Measurements from ENCODE around the gene THOC5. TPM values are rescaled to one million over a fixed set of nuclear protein-coding genes. Genes with fewer than 3 reads are reported as not detected.
A peak's percentile ranks its signal among the peaks of the same experiment; 100 is the strongest.
"Not testable (repeated sequence)": the region's sequence is repeated elsewhere in the genome, so short reads cannot be mapped to it uniquely, and the experiment has no call there.

Gene THOC5
- total and polyA plus RNA-seq, 12 donors: 32.0 to 77.9 (median 39.0) TPM

GRCh38 chr22:29570912-29571549, 17.5 kb upstream of the THOC5 start:
- H3K27ac ChIP-seq: no peak overlapping the region
- no peak for DNase-seq
- 95 to 100% methylated on average over 2 of the region's 2 CpGs for WGBS, 2 donors
- H3K27me3 ChIP-seq: no peaks in the 10 kb centered on the region
- H3K36me3 ChIP-seq: peaks cover 0 to 39% (median 0%) of the 10 kb centered on the region in 9 donors
- TF ChIP-seq, protein P1, sequence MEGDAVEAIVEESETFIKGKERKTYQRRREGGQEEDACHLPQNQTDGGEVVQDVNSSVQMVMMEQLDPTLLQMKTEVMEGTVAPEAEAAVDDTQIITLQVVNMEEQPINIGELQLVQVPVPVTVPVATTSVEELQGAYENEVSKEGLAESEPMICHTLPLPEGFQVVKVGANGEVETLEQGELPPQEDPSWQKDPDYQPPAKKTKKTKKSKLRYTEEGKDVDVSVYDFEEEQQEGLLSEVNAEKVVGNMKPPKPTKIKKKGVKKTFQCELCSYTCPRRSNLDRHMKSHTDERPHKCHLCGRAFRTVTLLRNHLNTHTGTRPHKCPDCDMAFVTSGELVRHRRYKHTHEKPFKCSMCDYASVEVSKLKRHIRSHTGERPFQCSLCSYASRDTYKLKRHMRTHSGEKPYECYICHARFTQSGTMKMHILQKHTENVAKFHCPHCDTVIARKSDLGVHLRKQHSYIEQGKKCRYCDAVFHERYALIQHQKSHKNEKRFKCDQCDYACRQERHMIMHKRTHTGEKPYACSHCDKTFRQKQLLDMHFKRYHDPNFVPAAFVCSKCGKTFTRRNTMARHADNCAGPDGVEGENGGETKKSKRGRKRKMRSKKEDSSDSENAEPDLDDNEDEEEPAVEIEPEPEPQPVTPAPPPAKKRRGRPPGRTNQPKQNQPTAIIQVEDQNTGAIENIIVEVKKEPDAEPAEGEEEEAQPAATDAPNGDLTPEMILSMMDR (IDR thresholded peaks at IDR 0.05): no peak
- no peaks in the 10 kb centered on the region for H3K4me1 ChIP-seq
- no peak overlapping the region for H3K4me3 ChIP-seq
- no peak for ATAC-seq
- intact Hi-C loops (cut with DNase I): no loop called here
- no peaks in the 10 kb centered on the region for H3K9me3 ChIP-seq

DNA sequence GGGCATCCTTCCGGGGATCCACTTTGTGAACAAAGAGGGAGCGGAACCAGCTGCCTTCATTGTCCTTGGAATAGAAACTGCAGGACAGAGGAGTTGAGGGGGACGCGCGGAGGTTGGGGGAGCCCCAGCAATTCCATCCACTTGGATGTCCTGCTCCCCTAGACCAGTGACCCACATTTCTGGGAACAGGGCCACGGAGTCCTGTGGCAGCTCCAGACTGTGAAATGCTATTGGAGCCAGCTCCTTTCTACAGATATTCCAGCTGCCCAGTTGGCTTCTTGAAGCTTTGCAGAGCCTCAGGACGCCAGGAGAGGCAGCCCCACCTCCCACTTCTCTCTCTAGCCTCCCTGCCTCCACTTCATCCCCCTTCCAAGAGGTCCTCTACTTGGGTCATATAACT, 16.9 kb upstream of the THOC5 start:
- H3K36me3 ChIP-seq: peaks cover 0 to 45% (median 0%) of the 10 kb centered on the region in 9 donors
- no peaks in the 10 kb centered on the region for H3K4me1 ChIP-seq
- WGBS, 2 donors: 84 to 86% methylated on average over 7 of the region's 7 CpGs
- H3K27me3 ChIP-seq: no peaks in the 10 kb centered on the region
- ATAC-seq: peak in 1 of 8 donors; percentile 29
- H3K4me3 ChIP-seq: no peak overlapping the region
- intact Hi-C loops (cut with DNase I): no loop called here
- DNase-seq: no peak
- H3K9me3 ChIP-seq: no peaks in the 10 kb centered on the region
- TF ChIP-seq, protein P1 (IDR thresholded peaks at IDR 0.05): no peak
- H3K27ac ChIP-seq: no peak overlapping the region

GRCh38 chr22:29569011-29569678, 15.6 kb upstream of the THOC5 start:
- H3K36me3 ChIP-seq: peaks cover 0 to 55% (median 0%) of the 10 kb centered on the region in 9 donors

GRCh38 chr22:29567338-29567737, 13.8 kb upstream of the THOC5 start:
- TF ChIP-seq, protein P1 (IDR thresholded peaks at IDR 0.05): no peak
- intact Hi-C loops (cut with DNase I): no loop called here
- 74 to 97% methylated on average over 7 of the region's 7 CpGs for WGBS, 2 donors
- no peaks in the 10 kb centered on the region for H3K27me3 ChIP-seq
- DNase-seq (no peak), ATAC-seq (no peak)
- H3K4me1 ChIP-seq: no peaks in the 10 kb centered on the region
- no peaks in the 10 kb centered on the region for H3K9me3 ChIP-seq
- H3K36me3 ChIP-seq: peaks cover 0 to 61% (median 0%) of the 10 kb centered on the region in 9 donors
- no peak overlapping the region for H3K27ac ChIP-seq
- no peak overlapping the region for H3K4me3 ChIP-seq

More at GRCh38 chr22:29569011-29569678, 15.6 kb upstream of the THOC5 start:
- WGBS, 2 donors: 86 to 90% methylated on average over 7 of the region's 7 CpGs
- intact Hi-C loops (cut with DNase I): no loop called here
- Histone ChIP-seq H3K27ac (no peak overlapping the region), H3K4me3 (no peak overlapping the region), H3K27me3 (no peaks in the 10 kb centered on the region), H3K9me3 (no peaks in the 10 kb centered on the region), H3K4me1 (no peaks in the 10 kb centered on the region)
- ATAC-seq: no peak
- no peak for DNase-seq
- TF ChIP-seq, protein P1 (IDR thresholded peaks at IDR 0.05): no peak

- H3K27ac ChIP-seq; intact Hi-C loops (cut with DNase I): not testable (repeated sequence)
- WGBS, 2 donors: 97 to 98% methylated on average over 7 of the region's 7 CpGs
Measured at GRCh38 chr22:29566513-29566912, 13.0 kb upstream of the THOC5 start.

More at GRCh38 chr22:29566513-29566912, 13.0 kb upstream of the THOC5 start:
- H3K9me3 ChIP-seq, H3K4me3 ChIP-seq, H3K27me3 ChIP-seq, DNase-seq, ATAC-seq, H3K4me1 ChIP-seq: not testable (repeated sequence)
- H3K36me3 ChIP-seq: peaks cover 0 to 69% (median 4%) of the 10 kb centered on the region in 9 donors
